Measurements from ENCODE around the gene GSE1. TPM values are rescaled to one million over a fixed set of nuclear protein-coding genes. Genes with fewer than 3 reads are reported as not detected.
A peak's percentile ranks its signal among the peaks of the same experiment; 100 is the strongest.

The GSE1 gene
- total and polyA plus RNA-seq, 8 donors, result 84.8 to 148 (median 112) TPM

GRCh38 chr16:85625053-85625452, 11.9 kb downstream of the GSE1 start:
- Histone ChIP-seq H3K9me3 (peaks cover 0 to 10% of the 10 kb centered on the region in 2 donors), H3K27me3 (no peaks in the 10 kb centered on the region), H3K27ac (no peak overlapping the region), H3K36me3 (peaks cover 0 to 22% of the 10 kb centered on the region in 2 donors), H3K4me1 (peaks cover 0 to 62% of the 10 kb centered on the region in 2 donors), H3K4me3 (no peak overlapping the region)
- no peak for DNase-seq
- ATAC-seq, result no peak
- intact Hi-C loops (cut with DNase I), result no loop called here
- TF ChIP-seq CTCF (IDR thresholded peaks at IDR 0.05), result no peak

- Histone ChIP-seq H3K4me1 (peaks cover 0 to 61% of the 10 kb centered on the region in 2 donors), H3K4me3 (no peak overlapping the region), H3K27ac (no peak overlapping the region), H3K27me3 (no peaks in the 10 kb centered on the region), H3K9me3 (peaks cover 0 to 12% of the 10 kb centered on the region in 2 donors), H3K36me3 (peaks cover 0 to 19% of the 10 kb centered on the region in 2 donors)
- intact Hi-C loops (cut with DNase I), result no loop called here
- DNase-seq (no peak), ATAC-seq (no peak)
- no peak for TF ChIP-seq CTCF (IDR thresholded peaks at IDR 0.05)
Observed at GRCh38 chr16:85625485-85626117, 12.5 kb downstream of the GSE1 start.

- DNase-seq (no peak), ATAC-seq (peak; percentile 4)
- peaks cover 0 to 58% of the 10 kb centered on the region in 2 donors for H3K4me1 ChIP-seq
- H3K27me3 ChIP-seq, result no peaks in the 10 kb centered on the region
- H3K9me3 ChIP-seq, result peaks cover 0 to 12% of the 10 kb centered on the region in 2 donors
- no peak overlapping the region for H3K27ac ChIP-seq
- intact Hi-C loops (cut with DNase I), result no loop called here
- H3K4me3 ChIP-seq, result no peak overlapping the region
- TF ChIP-seq CTCF (IDR thresholded peaks at IDR 0.05), result no peak
- peaks cover 0 to 19% of the 10 kb centered on the region in 2 donors for H3K36me3 ChIP-seq
Observed at GRCh38 chr16:85626191-85626981, 13.3 kb downstream of the GSE1 start.

- Histone ChIP-seq H3K27ac (no peak overlapping the region), H3K4me1 (peaks cover 0 to 53% of the 10 kb centered on the region in 2 donors), H3K4me3 (no peak overlapping the region), H3K27me3 (no peaks in the 10 kb centered on the region), H3K9me3 (peaks cover 0 to 12% of the 10 kb centered on the region in 2 donors), H3K36me3 (peaks cover 0 to 19% of the 10 kb centered on the region in 2 donors)
- no peak for DNase-seq
- no peak for ATAC-seq
- TF ChIP-seq CTCF (IDR thresholded peaks at IDR 0.05), result no peak
- intact Hi-C loops (cut with DNase I), result no loop called here
Observed at GRCh38 chr16:85627089-85627488, 14.0 kb downstream of the GSE1 start.

GRCh38 chr16:85627526-85628264, 14.6 kb downstream of the GSE1 start:
- intact Hi-C loops (cut with DNase I), result no loop called here
- no peak for DNase-seq
- no peak for TF ChIP-seq CTCF (IDR thresholded peaks at IDR 0.05)
- Histone ChIP-seq H3K4me1 (peaks cover 0 to 50% of the 10 kb centered on the region in 2 donors), H3K36me3 (peaks cover 0 to 19% of the 10 kb centered on the region in 2 donors), H3K27ac (no peak overlapping the region), H3K4me3 (no peak overlapping the region), H3K9me3 (peaks cover 0 to 12% of the 10 kb centered on the region in 2 donors), H3K27me3 (no peaks in the 10 kb centered on the region)
- ATAC-seq, result no peak

Measured in left lung (tissue), 10 donors.